Endothelial cell of umbilical vein (primary cell): ENCODE data around the gene ADAMTSL3. TPM values are rescaled to one million over a fixed set of nuclear protein-coding genes. Genes with fewer than 3 reads are reported as not detected.
"Not testable (repeated sequence)": the region's sequence is repeated elsewhere in the genome, so short reads cannot be mapped to it uniquely, and the experiment has no call there.

Experiments used
- BruUV-seq: library from RNA; stranded (reverse); fragments of 400-500 nt; replicated peaks from 2 replicates; lab custom pipeline; 2021; lab: Mats Ljungman, UMichigan
- CTCF ChIA-PET: fragments of 300-600, 350-600 bp; sonication (Branson Sonifier 250); formaldehyde crosslinking; loops from one replicate; lab custom pipeline; 2021; ENCODE audit warnings: antibody characterized with exemption, inconsistent platforms; lab: Charles Lee
- POLR2A ChIA-PET: fragments of 300-600, 350-600 bp; sonication (Branson Sonifier 250); formaldehyde crosslinking; loops from one replicate; lab custom pipeline; 2021; ENCODE audit warnings: antibody characterized with exemption, inconsistent platforms; lab: Charles Lee
- DNase-seq: peaks from one replicate; pipeline ENCODE4 v3.0.0-alpha.2; 2011; ENCODE audit warnings: low read depth, low spot score
- FAIRE-seq: peaks from 2 replicates; lab custom pipeline; 2011; peaks lifted over from hg19 to GRCh38; lab: Jason Lieb, UNC
- H2AFZ ChIP-seq: 2 replicates; pipeline ENCODE4 v1.6.0; 2012; ENCODE audit warnings: low read depth, low read length, control low read depth, inconsistent platforms
- H3K27ac ChIP-seq: 2 replicates; pipeline ENCODE4 v1.5.1; 2011; ENCODE audit warnings: low read depth, mild to moderate bottlenecking, control low read depth, low read length, moderate library complexity; ENCODE audit not compliant: insufficient read depth
- H3K27me3 ChIP-seq, 2 experiments: 2 replicates each; pipeline versions ENCODE4 v1.6.0 to v1.6.1; 2011; ENCODE audit warnings: low read length in 2 of 2, mixed read lengths in 1 of 2; ENCODE audit not compliant: control insufficient read depth in 2 of 2, insufficient read depth in 2 of 2
- H3K36me3 ChIP-seq, 2 experiments: 2 replicates in 1 of 2; 3 replicates in 1 of 2; pipeline ENCODE4 v1.5.1; 2011; ENCODE audit warnings: low read length in 2 of 2, mild to moderate bottlenecking in 1 of 2, moderate library complexity in 1 of 2; ENCODE audit not compliant: control insufficient read depth in 2 of 2, insufficient read depth in 2 of 2; ENCODE audit errors: extremely low read depth in 1 of 2
- H3K4me1 ChIP-seq: 3 replicates; pipeline ENCODE4 v1.5.1; 2011; ENCODE audit warnings: mild to moderate bottlenecking, low read length; ENCODE audit not compliant: control insufficient read depth, insufficient read depth; ENCODE audit errors: extremely low read depth
- H3K4me2 ChIP-seq: 2 replicates; pipeline ENCODE4 v1.6.1; 2011; ENCODE audit warnings: low read length, control low read depth, mixed read lengths; ENCODE audit not compliant: insufficient read depth
- H3K4me3 ChIP-seq, 3 experiments: fragments of 200-600 bp in 1 of 3; sonication (generic), shearing (Covaris generic) in 1 of 3; replicated peaks in 1 of 3; 2 replicates each; pipeline ENCODE4 v1.5.1; 2011 to 2016; ENCODE audit warnings: control low read depth in 3 of 3, low read length in 3 of 3, mild to moderate bottlenecking in 2 of 3, inconsistent platforms in 1 of 3, low read depth in 1 of 3, moderate library complexity in 1 of 3; ENCODE audit not compliant: insufficient read depth in 1 of 3
- H3K79me2 ChIP-seq: 2 replicates; pipeline ENCODE4 v1.6.0; 2012; ENCODE audit warnings: low read length, inconsistent platforms; ENCODE audit not compliant: control insufficient read depth, insufficient read depth
- H3K9ac ChIP-seq: replicated peaks from 2 replicates; pipeline ENCODE3; 2011; ENCODE audit warnings: low read length, control low read depth; ENCODE audit not compliant: insufficient read depth; ENCODE audit errors: extremely low read depth
- H3K9me1 ChIP-seq: replicated peaks from 3 replicates; pipeline ENCODE4 v1.6.0; 2011; ENCODE audit warnings: mild to moderate bottlenecking, low read length; ENCODE audit not compliant: control insufficient read depth, insufficient read depth; ENCODE audit errors: extremely low read depth
- H3K9me3 ChIP-seq: replicated peaks from 2 replicates; pipeline ENCODE4 v1.5.1; 2012; ENCODE audit warnings: low read length, inconsistent platforms; ENCODE audit not compliant: control insufficient read depth, insufficient read depth
- H4K20me1 ChIP-seq: replicated peaks from 2 replicates; pipeline ENCODE3; 2011; ENCODE audit warnings: mild to moderate bottlenecking, low read length; ENCODE audit not compliant: control insufficient read depth, insufficient read depth; ENCODE audit errors: extremely low read depth
- EZH2 ChIP-seq: IDR thresholded peaks from 2 replicates; pipeline ENCODE4 v1.6.1; 2012; ENCODE audit warnings: borderline replicate concordance, low read depth, mild to moderate bottlenecking, moderate library complexity, low read length, inconsistent platforms; ENCODE audit not compliant: severe bottlenecking
- FOS ChIP-seq: IDR thresholded peaks from 2 replicates; pipeline ENCODE4 v1.6.1; 2011; ENCODE audit warnings: mild to moderate bottlenecking, low read length, moderate library complexity, borderline replicate concordance; ENCODE audit not compliant: insufficient read depth
- GATA2 ChIP-seq: IDR thresholded peaks from 2 replicates; pipeline ENCODE4 v1.7.0; 2011; ENCODE audit warnings: low read depth, mild to moderate bottlenecking, moderate library complexity, mixed read lengths, low read length; ENCODE audit not compliant: insufficient read length, insufficient read depth
- JUN ChIP-seq: IDR thresholded peaks from 2 replicates; pipeline ENCODE4 v1.6.1; 2011; ENCODE audit warnings: borderline replicate concordance, low read depth; ENCODE audit not compliant: insufficient read length, insufficient read depth
- MYC ChIP-seq: IDR thresholded peaks from one replicate; pipeline ENCODE4 v1.6.1; 2011; ENCODE audit warnings: mild to moderate bottlenecking, low read depth, low read length
- POLR2AphosphoS5 ChIP-seq: IDR thresholded peaks from 2 replicates; pipeline ENCODE4 v1.6.1; 2012; ENCODE audit warnings: low read depth, mild to moderate bottlenecking, control low read depth, low read length, moderate library complexity; ENCODE audit not compliant: insufficient read depth
- dilution Hi-C: fragments of 300-500 bp; cut with MboI; formaldehyde crosslinking; loops from one replicate; pipeline ENCODE4 v1.15.0; 2019; ENCODE audit warnings: low sequenced_read_pairs; ENCODE audit not compliant: extremely low pct_ligation_motif_present
- intact Hi-C: fragments of 100-400 bp; cut with micrococcal nuclease; formaldehyde crosslinking; loops from one replicate; pipeline ENCODE4 v1.10.0; 2022
- polyA plus RNA-seq, 4 experiments: library from polyadenylated mRNA; depleted of rRNA in 3 of 4; stranded (reverse) in 3 of 4; unstranded in 1 of 4; fragments of >200 nt; gene quantifications; 2 replicates each; pipeline versions ENCODE4 v1.2.1 to v1.2.3, GENCODE V29; 2011 to 2012; ENCODE audit warnings: missing spikeins in 1 of 4
- total RNA-seq: library from RNA; stranded (reverse); gene quantifications from 2 replicates; pipeline ENCODE4 v1.2.3, GENCODE V29; 2021

ADAMTSL3 gene
- total and polyA plus RNA-seq, 2 donors (not counting 3 experiments of a cell fraction or from before 2014, with no cell fraction given), result not detected

DNA sequence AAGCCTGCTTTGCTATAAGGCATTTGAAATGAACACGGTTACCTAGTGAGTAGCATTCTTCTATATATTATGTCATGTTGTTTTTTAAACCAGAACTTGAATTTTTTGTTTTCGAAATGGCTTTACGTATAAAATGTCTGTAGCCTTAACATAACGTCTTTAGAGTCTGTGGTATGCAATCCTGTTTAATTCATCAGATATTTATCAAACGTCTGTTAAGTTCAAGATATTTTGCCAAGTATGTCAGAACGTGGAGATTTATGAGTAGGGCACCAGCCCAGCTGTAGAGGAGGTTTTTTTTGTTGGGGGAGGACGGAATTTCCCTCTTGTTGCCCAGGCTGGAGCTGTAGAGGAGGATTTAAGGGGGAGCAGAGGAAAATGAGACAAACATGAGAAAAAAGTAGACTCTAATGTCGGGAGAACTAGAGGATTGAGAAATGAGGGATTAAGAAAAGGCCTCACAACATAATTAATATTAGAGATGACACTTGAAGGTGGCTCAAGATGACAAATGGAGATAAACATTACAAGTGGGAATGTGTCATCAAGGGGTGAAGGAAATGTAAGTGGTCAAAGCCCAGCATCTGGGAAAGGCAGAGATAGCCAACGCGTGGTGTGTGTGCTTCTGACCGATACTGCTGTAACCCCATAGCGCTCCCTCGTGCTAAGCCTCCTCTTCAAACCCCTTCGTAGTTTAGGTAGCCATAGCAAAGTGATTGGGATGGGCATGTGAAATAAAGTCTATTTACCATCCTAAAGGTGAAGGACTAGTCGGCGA is 427.7 kb downstream of the ADAMTSL3 start:
- no peak for TF ChIP-seq JUN
- TF ChIP-seq POLR2AphosphoS5, result no peak
- TF ChIP-seq GATA2, result no peak
- ChIA-PET POLR2A (no interaction called here), CTCF (no interaction called here)
- no peak overlapping the region for H3K4me3 ChIP-seq
- no peak overlapping the region for H3K27ac ChIP-seq
- H3K27me3 ChIP-seq, result peaks cover 5 to 14% of the 10 kb centered on the region in 2 experiments
- no peaks in the 10 kb centered on the region for H3K9me1 ChIP-seq
- H3K4me1 ChIP-seq, result peaks cover 2% of the 10 kb centered on the region
- no peak overlapping the region for H3K9ac ChIP-seq
- no peak for FAIRE-seq
- H4K20me1 ChIP-seq, result no peaks in the 10 kb centered on the region
- DNase-seq, result no peak
- H3K9me3 ChIP-seq, result no peaks in the 10 kb centered on the region
- BruUV-seq, result no TSS peak
- no peak overlapping the region for H3K4me2 ChIP-seq
- H3K36me3 ChIP-seq, result no peaks in the 10 kb centered on the region
- H3K79me2 ChIP-seq, result no peaks in the 10 kb centered on the region
- intact Hi-C loops (no loop called here), dilution Hi-C loops (no loop called here)
- no peak overlapping the region for H2AFZ ChIP-seq

DNA sequence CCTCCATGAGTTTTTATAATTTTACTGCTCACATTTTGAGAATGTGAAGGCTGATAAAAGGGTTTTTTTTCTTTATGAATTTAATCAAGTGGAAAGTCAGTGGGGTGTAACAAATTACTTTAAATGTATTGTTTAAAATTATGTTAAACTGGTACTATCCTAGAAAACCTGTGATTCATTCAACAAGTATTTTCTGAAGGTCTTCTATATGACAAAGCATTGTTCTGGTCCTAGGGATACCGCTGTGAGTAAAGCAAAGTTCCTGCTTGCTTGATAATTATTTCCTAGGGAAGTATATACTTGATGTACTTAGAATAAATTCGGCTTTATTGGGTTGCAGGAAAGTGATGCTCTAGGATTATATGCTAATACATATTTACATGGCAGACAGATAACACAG is 428.8 kb downstream of the ADAMTSL3 start:
- DNase-seq (no peak), FAIRE-seq (no peak)
- Histone ChIP-seq H3K9me3 (no peaks in the 10 kb centered on the region), H3K4me2 (no peak overlapping the region), H3K9ac (no peak overlapping the region), H3K9me1 (no peaks in the 10 kb centered on the region), H3K4me1 (peaks cover 2% of the 10 kb centered on the region), H2AFZ (no peak overlapping the region), H3K36me3 (no peaks in the 10 kb centered on the region), H3K27me3 (peaks cover 5 to 14% of the 10 kb centered on the region in 2 experiments), H4K20me1 (no peaks in the 10 kb centered on the region), H3K4me3 (no peak overlapping the region), H3K27ac (no peak overlapping the region), H3K79me2 (no peaks in the 10 kb centered on the region)
- ChIA-PET CTCF (no interaction called here), POLR2A (no interaction called here)
- TF ChIP-seq MYC, result no peak
- no peak for TF ChIP-seq EZH2
- no peak for TF ChIP-seq FOS
- intact Hi-C loops (no loop called here), dilution Hi-C loops (no loop called here)
- BruUV-seq, result no TSS peak

DNA sequence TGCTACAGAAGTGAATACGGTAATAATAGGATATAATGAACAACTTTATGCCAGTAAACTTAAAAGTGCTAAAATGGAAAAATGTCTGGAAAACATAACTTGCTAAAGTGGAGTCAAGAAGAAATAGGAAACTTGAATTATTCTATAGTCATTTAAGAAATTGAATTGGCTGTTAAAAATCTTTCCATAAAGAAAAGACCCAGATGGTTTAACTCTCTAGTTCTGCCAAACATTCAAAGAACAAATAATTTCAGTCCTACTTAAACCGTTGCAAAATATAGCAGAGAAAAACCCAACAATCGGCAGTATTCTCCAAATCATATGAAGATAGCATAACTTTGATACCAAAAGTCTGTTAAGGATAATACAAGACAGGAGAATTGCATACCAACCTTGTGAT is 432.1 kb downstream of the ADAMTSL3 start:
- H3K27me3 ChIP-seq, CTCF ChIA-PET, H4K20me1 ChIP-seq, H3K4me2 ChIP-seq, H3K36me3 ChIP-seq, H3K9me3 ChIP-seq, H3K27ac ChIP-seq, H3K4me3 ChIP-seq, H2AFZ ChIP-seq, H3K9ac ChIP-seq, H3K4me1 ChIP-seq, BruUV-seq, H3K79me2 ChIP-seq, H3K9me1 ChIP-seq, intact Hi-C loops, DNase-seq, dilution Hi-C loops, POLR2A ChIA-PET: not testable (repeated sequence)
- FAIRE-seq, result peak; percentile 70
